IMR-90 (cell line): Measurements from ENCODE around the gene EPHB1.

Experiments used
- CEBPB ChIP-seq: IDR thresholded peaks from 2 replicates; pipeline ENCODE4 v1.6.1; 2012; ENCODE audit warnings: low read depth, low read length, improper control_type of control experiment
- MAFK ChIP-seq: IDR thresholded peaks from 2 replicates; pipeline ENCODE4 v1.6.1; 2012; ENCODE audit warnings: low read depth, low read length, improper control_type of control experiment
- MAZ ChIP-seq: IDR thresholded peaks from 2 replicates; pipeline ENCODE4 v1.6.1; 2012; ENCODE audit warnings: low read depth, mild to moderate bottlenecking, low read length, improper control_type of control experiment, moderate library complexity, borderline replicate concordance
- MXI1 ChIP-seq: IDR thresholded peaks from 2 replicates; pipeline ENCODE4 v1.6.1; 2012; ENCODE audit warnings: low read depth, mild to moderate bottlenecking, low read length, moderate library complexity, borderline replicate concordance
- POLR2A ChIP-seq: IDR thresholded peaks from 2 replicates; pipeline ENCODE4 v1.6.1; 2012; ENCODE audit warnings: mild to moderate bottlenecking, low read depth, low read length
- RFX5 ChIP-seq: IDR thresholded peaks from 2 replicates; pipeline ENCODE4 v1.8.0; 2012; ENCODE audit warnings: low read depth, mild to moderate bottlenecking, low read length, moderate library complexity
- SMC3 ChIP-seq: fragments of 150-350 bp; IDR thresholded peaks from 2 replicates; pipeline ENCODE4 v1.6.1; 2016; ENCODE audit warnings: low read depth, mild to moderate bottlenecking, antibody characterized with exemption, low read length, moderate library complexity
- TF ChIP-seq, protein P1 (sequence below): conservative IDR thresholded peaks from 2 replicates; pipeline ENCODE4 v1.5.1; 2012; ENCODE audit warnings: mild to moderate bottlenecking, low read depth, low read length, improper control_type of control experiment
- TF ChIP-seq, protein P2 (sequence below): fragments of 150-350 bp; IDR thresholded peaks from 2 replicates; pipeline ENCODE4 v1.6.1; 2017; ENCODE audit warnings: mild to moderate bottlenecking, antibody characterized with exemption, low read length, low read depth
- TF ChIP-seq, protein P3 (sequence below): fragments of 150-350 bp; IDR thresholded peaks from 2 replicates; pipeline ENCODE4 v1.6.1; 2016; ENCODE audit warnings: low read depth, mild to moderate bottlenecking, low read length, moderate library complexity, borderline replicate concordance

DNA sequence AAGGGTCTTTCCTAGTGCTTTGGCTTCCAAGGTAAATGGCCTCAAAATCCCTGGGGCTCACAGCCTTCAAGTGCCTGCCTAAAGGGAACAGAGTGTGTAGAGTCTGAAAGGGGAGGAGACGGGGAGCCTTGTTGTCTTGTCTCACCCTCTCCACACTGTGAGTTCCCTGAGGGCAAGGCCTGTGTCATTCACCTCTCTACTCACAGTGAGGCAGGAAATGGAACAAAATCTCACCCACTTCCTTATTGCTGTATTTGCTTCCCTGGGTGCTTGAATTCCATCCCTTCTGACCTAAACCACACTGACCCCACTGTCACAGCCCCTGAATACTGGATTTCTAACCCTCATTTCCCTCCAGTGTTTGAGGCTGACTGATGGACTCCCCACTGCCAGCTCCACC is 197.5 kb downstream of the EPHB1 start:
- TF ChIP-seq, protein P1, sequence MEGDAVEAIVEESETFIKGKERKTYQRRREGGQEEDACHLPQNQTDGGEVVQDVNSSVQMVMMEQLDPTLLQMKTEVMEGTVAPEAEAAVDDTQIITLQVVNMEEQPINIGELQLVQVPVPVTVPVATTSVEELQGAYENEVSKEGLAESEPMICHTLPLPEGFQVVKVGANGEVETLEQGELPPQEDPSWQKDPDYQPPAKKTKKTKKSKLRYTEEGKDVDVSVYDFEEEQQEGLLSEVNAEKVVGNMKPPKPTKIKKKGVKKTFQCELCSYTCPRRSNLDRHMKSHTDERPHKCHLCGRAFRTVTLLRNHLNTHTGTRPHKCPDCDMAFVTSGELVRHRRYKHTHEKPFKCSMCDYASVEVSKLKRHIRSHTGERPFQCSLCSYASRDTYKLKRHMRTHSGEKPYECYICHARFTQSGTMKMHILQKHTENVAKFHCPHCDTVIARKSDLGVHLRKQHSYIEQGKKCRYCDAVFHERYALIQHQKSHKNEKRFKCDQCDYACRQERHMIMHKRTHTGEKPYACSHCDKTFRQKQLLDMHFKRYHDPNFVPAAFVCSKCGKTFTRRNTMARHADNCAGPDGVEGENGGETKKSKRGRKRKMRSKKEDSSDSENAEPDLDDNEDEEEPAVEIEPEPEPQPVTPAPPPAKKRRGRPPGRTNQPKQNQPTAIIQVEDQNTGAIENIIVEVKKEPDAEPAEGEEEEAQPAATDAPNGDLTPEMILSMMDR, result no peak
- TF ChIP-seq POLR2A (no peak), MAFK (no peak), MAZ (no peak), RFX5 (no peak), MXI1 (no peak), SMC3 (no peak), CEBPB (no peak)
- TF ChIP-seq, protein P2, sequence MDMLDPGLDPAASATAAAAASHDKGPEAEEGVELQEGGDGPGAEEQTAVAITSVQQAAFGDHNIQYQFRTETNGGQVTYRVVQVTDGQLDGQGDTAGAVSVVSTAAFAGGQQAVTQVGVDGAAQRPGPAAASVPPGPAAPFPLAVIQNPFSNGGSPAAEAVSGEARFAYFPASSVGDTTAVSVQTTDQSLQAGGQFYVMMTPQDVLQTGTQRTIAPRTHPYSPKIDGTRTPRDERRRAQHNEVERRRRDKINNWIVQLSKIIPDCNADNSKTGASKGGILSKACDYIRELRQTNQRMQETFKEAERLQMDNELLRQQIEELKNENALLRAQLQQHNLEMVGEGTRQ, result no peak
- TF ChIP-seq, protein P3, sequence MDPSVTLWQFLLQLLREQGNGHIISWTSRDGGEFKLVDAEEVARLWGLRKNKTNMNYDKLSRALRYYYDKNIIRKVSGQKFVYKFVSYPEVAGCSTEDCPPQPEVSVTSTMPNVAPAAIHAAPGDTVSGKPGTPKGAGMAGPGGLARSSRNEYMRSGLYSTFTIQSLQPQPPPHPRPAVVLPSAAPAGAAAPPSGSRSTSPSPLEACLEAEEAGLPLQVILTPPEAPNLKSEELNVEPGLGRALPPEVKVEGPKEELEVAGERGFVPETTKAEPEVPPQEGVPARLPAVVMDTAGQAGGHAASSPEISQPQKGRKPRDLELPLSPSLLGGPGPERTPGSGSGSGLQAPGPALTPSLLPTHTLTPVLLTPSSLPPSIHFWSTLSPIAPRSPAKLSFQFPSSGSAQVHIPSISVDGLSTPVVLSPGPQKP, result no peak
